ENCODE data around the gene OSBPL10. TPM values are rescaled to one million over a fixed set of nuclear protein-coding genes. Genes with fewer than 3 reads are reported as not detected.
A peak's percentile ranks its signal among the peaks of the same experiment; 100 is the strongest.

OSBPL10 gene
- total RNA-seq, 1 experiment from 2014 or later = 48.0 TPM

- H2AFZ ChIP-seq (ENCODE audit: low read length) = no peak overlapping the region
- H3F3A ChIP-seq (ENCODE audit: low read length, unreplicated experiment) = no peaks in the 10 kb centered on the region
- H3K4me1 ChIP-seq (ENCODE audit: insufficient read depth, low read length) = peaks cover 17% of the 10 kb centered on the region
- no peak overlapping the region for H3K9ac ChIP-seq (ENCODE audit: low read length)
- H3K9me3 ChIP-seq (ENCODE audit: low read length) = no peaks in the 10 kb centered on the region
- no peaks in the 10 kb centered on the region; the same call in 1 of the 2 replicates for H4K20me1 ChIP-seq (ENCODE audit: low read length)
- no peak overlapping the region for H3K4me2 ChIP-seq (ENCODE audit: low read length)
- CTCF ChIA-PET = no interaction called here
- H3K27ac ChIP-seq (ENCODE audit: low read length) = no peak overlapping the region
- H3K9me2 ChIP-seq (replicated peaks; ENCODE audit: low read length) = no peaks in the 10 kb centered on the region
- DNase-seq (no peak), ATAC-seq (no peak)
- no peak overlapping the region for H3K4me3 ChIP-seq (ENCODE audit: low read length)
- POLR2A ChIA-PET (ENCODE audit: unreplicated experiment) = no interaction called here
- no peaks in the 10 kb centered on the region for H3K27me3 ChIP-seq (ENCODE audit: low read length)
- H3K36me3 ChIP-seq (ENCODE audit: low read depth, low read length) = 0 out of 2 replicates have a peak, but pooled peaks cover 2% of the 10 kb centered on the region
- TF ChIP-seq, protein P1, sequence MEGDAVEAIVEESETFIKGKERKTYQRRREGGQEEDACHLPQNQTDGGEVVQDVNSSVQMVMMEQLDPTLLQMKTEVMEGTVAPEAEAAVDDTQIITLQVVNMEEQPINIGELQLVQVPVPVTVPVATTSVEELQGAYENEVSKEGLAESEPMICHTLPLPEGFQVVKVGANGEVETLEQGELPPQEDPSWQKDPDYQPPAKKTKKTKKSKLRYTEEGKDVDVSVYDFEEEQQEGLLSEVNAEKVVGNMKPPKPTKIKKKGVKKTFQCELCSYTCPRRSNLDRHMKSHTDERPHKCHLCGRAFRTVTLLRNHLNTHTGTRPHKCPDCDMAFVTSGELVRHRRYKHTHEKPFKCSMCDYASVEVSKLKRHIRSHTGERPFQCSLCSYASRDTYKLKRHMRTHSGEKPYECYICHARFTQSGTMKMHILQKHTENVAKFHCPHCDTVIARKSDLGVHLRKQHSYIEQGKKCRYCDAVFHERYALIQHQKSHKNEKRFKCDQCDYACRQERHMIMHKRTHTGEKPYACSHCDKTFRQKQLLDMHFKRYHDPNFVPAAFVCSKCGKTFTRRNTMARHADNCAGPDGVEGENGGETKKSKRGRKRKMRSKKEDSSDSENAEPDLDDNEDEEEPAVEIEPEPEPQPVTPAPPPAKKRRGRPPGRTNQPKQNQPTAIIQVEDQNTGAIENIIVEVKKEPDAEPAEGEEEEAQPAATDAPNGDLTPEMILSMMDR (conservative IDR thresholded peaks at IDR 0.05; ENCODE audit: low read depth, low read length) = no peak
- TF ChIP-seq EZH2phosphoT487 (IDR thresholded peaks at IDR 0.05; ENCODE audit: borderline replicate concordance, low read length) (no peak), EZH2 (IDR thresholded peaks at IDR 0.05; ENCODE audit: low read length, unreplicated experiment) (no peak)
- BruUV-seq (replicated peaks) = no TSS peak
- intact Hi-C loops (cut with micrococcal nuclease) = loop anchor here (10.0 kb wide), 1 partner anchor 266 kb away; no protein-coding TSS in a partner anchor
- peaks cover 30% of the 10 kb centered on the region for H3K79me2 ChIP-seq (ENCODE audit: low read length)
Observed at GRCh38 chr3:31878231-31878838, 102.7 kb downstream of the OSBPL10 start.

DNA sequence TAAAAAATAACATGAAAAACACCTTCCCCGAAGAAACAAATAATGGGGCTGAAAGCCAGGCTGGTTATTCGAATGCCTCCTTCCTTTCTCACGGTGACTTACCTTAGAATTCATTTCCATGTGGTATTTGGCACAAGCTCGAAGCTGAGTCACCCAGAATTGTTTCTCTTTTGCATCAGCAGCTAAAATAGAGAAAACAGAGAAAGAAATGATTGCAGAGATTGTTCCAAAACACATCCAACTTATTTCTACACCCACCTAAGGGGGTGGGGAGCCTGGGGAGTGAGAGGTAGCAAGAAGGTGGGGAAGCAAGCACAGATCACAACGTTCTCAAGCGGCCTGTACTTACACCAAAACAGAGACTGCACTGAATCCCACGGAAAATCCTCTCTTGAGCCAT is 104.7 kb downstream of the OSBPL10 start:
- no peaks in the 10 kb centered on the region for H3K9me2 ChIP-seq (replicated peaks; ENCODE audit: low read length)
- H3K27me3 ChIP-seq (ENCODE audit: low read length) = no peaks in the 10 kb centered on the region
- intact Hi-C loops (cut with micrococcal nuclease) = loop anchor here (2.0 to 10.0 kb wide), 2 partner anchors 102 to 268 kb away; no protein-coding TSS in a partner anchor
- H3K9ac ChIP-seq (ENCODE audit: low read length) = peak overlapping the region; percentile 8; the same call in 1 of the 2 replicates
- POLR2A ChIA-PET (ENCODE audit: unreplicated experiment) = interaction anchor here (0.5 to 0.6 kb wide), 2 partner anchors 91 to 289 kb away, joined by 3 read pairs; no protein-coding TSS in a partner anchor
- peak overlapping the region; percentile 72 for H3K4me2 ChIP-seq (ENCODE audit: low read length)
- peaks cover 17% of the 10 kb centered on the region for H3K4me1 ChIP-seq (ENCODE audit: insufficient read depth, low read length)
- ATAC-seq (peak; percentile 88), DNase-seq (peak; percentile 81)
- H2AFZ ChIP-seq (ENCODE audit: low read length) = 0 out of 2 replicates have a peak overlapping the region, but pooled peaks have one; percentile 6
- TF ChIP-seq EZH2phosphoT487 (IDR thresholded peaks at IDR 0.05; ENCODE audit: borderline replicate concordance, low read length) (no peak), EZH2 (IDR thresholded peaks at IDR 0.05; ENCODE audit: low read length, unreplicated experiment) (no peak)
- TF ChIP-seq, protein P1 (conservative IDR thresholded peaks at IDR 0.05; ENCODE audit: low read depth, low read length) = no peak
- CTCF ChIA-PET = interaction anchor here (0.6 kb wide), 1 partner anchor 14 kb away, joined by 3 read pairs; no protein-coding TSS in a partner anchor
- no peaks in the 10 kb centered on the region for H3F3A ChIP-seq (ENCODE audit: low read length, unreplicated experiment)
- BruUV-seq (replicated peaks) = no TSS peak
- no peaks in the 10 kb centered on the region for H3K9me3 ChIP-seq (ENCODE audit: low read length)
- H3K27ac ChIP-seq (ENCODE audit: low read length) = peak overlapping the region; percentile 63
- H4K20me1 ChIP-seq (ENCODE audit: low read length) = no peaks in the 10 kb centered on the region; the same call in 1 of the 2 replicates
- 0 out of 2 replicates have a peak, but pooled peaks cover 2% of the 10 kb centered on the region for H3K36me3 ChIP-seq (ENCODE audit: low read depth, low read length)
- H3K4me3 ChIP-seq (ENCODE audit: low read length) = peak overlapping the region; percentile 26; the same call in 1 of the 2 replicates
- peaks cover 16% of the 10 kb centered on the region for H3K79me2 ChIP-seq (ENCODE audit: low read length)

- Histone ChIP-seq H3K9me3 (ENCODE audit: low read length) (no peaks in the 10 kb centered on the region), H3K9ac (ENCODE audit: low read length) (no peak overlapping the region), H3K9me2 (replicated peaks; ENCODE audit: low read length) (no peaks in the 10 kb centered on the region), H4K20me1 (ENCODE audit: low read length) (no peaks in the 10 kb centered on the region; the same call in 1 of the 2 replicates), H3F3A (ENCODE audit: low read length, unreplicated experiment) (no peaks in the 10 kb centered on the region), H3K4me1 (ENCODE audit: insufficient read depth, low read length) (peaks cover 17% of the 10 kb centered on the region), H3K79me2 (ENCODE audit: low read length) (peaks cover 7% of the 10 kb centered on the region), H3K36me3 (ENCODE audit: low read depth, low read length) (0 out of 2 replicates have a peak, but pooled peaks cover 2% of the 10 kb centered on the region), H3K27ac (ENCODE audit: low read length) (peak overlapping the region; percentile 63; the same call in 1 of the 2 replicates), H3K4me3 (ENCODE audit: low read length) (no peak overlapping the region), H3K4me2 (ENCODE audit: low read length) (no peak overlapping the region), H2AFZ (ENCODE audit: low read length) (no peak overlapping the region), H3K27me3 (ENCODE audit: low read length) (no peaks in the 10 kb centered on the region)
- TF ChIP-seq, protein P1 (conservative IDR thresholded peaks at IDR 0.05; ENCODE audit: low read depth, low read length) = no peak
- TF ChIP-seq EZH2phosphoT487 (IDR thresholded peaks at IDR 0.05; ENCODE audit: borderline replicate concordance, low read length) (no peak), EZH2 (IDR thresholded peaks at IDR 0.05; ENCODE audit: low read length, unreplicated experiment) (no peak)
- no TSS peak for BruUV-seq (replicated peaks)
- ChIA-PET CTCF (no interaction called here), POLR2A (ENCODE audit: unreplicated experiment) (no interaction called here)
- intact Hi-C loops (cut with micrococcal nuclease) = loop anchor here (10.0 kb wide), 1 partner anchor 269 kb away; no protein-coding TSS in a partner anchor
- no peak for ATAC-seq
- no peak for DNase-seq
Observed at GRCh38 chr3:31875437-31875836, 105.6 kb downstream of the OSBPL10 start.

All from PC-3 (cell line).